HCT116 (cell line): ENCODE data around the gene ATP12A. TPM values are rescaled to one million over a fixed set of nuclear protein-coding genes. Genes with fewer than 3 reads are reported as not detected.

Experiments
- ATAC-seq: fragments of 200-7000 bp; cut with Tn5 transposase; 2 replicates; pipeline ENCODE4 v1.9.1; 2020; ENCODE audit warnings: mild to moderate bottlenecking, moderate library complexity
- BruUV-seq: library from RNA; stranded (reverse); fragments of 400-500 nt; replicated peaks from 2 replicates; lab custom pipeline; 2021; lab: Mats Ljungman, UMichigan
- CTCF ChIA-PET: fragments of 300-600 bp; sonication (Branson Sonifier 250); formaldehyde crosslinking; loops from one replicate; lab custom pipeline; 2021; ENCODE audit warnings: antibody characterized with exemption; lab: Charles Lee
- POLR2A ChIA-PET: fragments of 300-600, 350-600 bp; sonication (Branson Sonifier 250); formaldehyde crosslinking; loops from one replicate; lab custom pipeline; 2021; ENCODE audit warnings: antibody characterized with exemption; lab: Charles Lee
- RAD21 ChIA-PET, 2 experiments: fragments of 300-600 bp; sonication (Branson Sonifier 250); formaldehyde crosslinking; loops; one replicate each; lab custom pipeline; 2023; ENCODE audit warnings: low total read pairs in 2 of 2; ENCODE audit not compliant: uncharacterized antibody in 2 of 2, unreplicated experiment in 2 of 2, low non-redundant PET in 1 of 2; lab: Charles Lee
- DNase-seq: peaks from one replicate; pipeline ENCODE4 v3.0.0-alpha.2; 2010; ENCODE audit warnings: low read depth, low spot score
- H2AFZ ChIP-seq: fragments of 200-600 bp; shearing (Covaris generic), sonication (generic); 2 replicates; pipeline ENCODE4 v1.6.1; 2017; ENCODE audit warnings: low read depth, mixed run types, mixed read lengths, antibody characterized with exemption, low read length; ENCODE audit not compliant: poor library complexity, severe bottlenecking
- H3K27ac ChIP-seq: 2 replicates; pipeline ENCODE4 v1.5.1; 2012; ENCODE audit warnings: low read depth, low read length
- H3K27me3 ChIP-seq: fragments of 200-600 bp; sonication (generic); 2 replicates; pipeline ENCODE4 v1.6.1; 2016; ENCODE audit warnings: mixed run types, low read length, mixed read lengths; ENCODE audit not compliant: insufficient read depth
- H3K36me3 ChIP-seq, 2 experiments: fragments of 200-500 bp in 1 of 2; fragments of 200-600 bp in 1 of 2; sonication (Bioruptor generic) in 1 of 2; sonication (generic) in 1 of 2; 2 replicates each; pipeline versions ENCODE4 v1.5.1 to v1.6.1; 2014 to 2016; ENCODE audit warnings: low read length in 2 of 2, inconsistent platforms in 1 of 2, mixed read lengths in 1 of 2, mixed run types in 1 of 2; ENCODE audit not compliant: insufficient read depth in 2 of 2, control insufficient read depth in 1 of 2
- H3K4me1 ChIP-seq, 2 experiments: fragments of 200-600 bp in 1 of 2; sonication (generic) in 1 of 2; 2 replicates each; pipeline versions ENCODE4 v1.5.1 to v1.6.1; 2012 to 2017; ENCODE audit warnings: low read length in 2 of 2, inconsistent platforms in 1 of 2, mild to moderate bottlenecking in 1 of 2, mixed read lengths in 1 of 2, mixed run types in 1 of 2, moderate library complexity in 1 of 2; ENCODE audit not compliant: insufficient read depth in 2 of 2, control insufficient read depth in 1 of 2
- H3K4me2 ChIP-seq: fragments of 200-600 bp; sonication (generic); 2 replicates; pipeline ENCODE4 v1.6.1; 2017; ENCODE audit warnings: mixed run types, low read length, mixed read lengths
- H3K4me3 ChIP-seq, 2 experiments: fragments of 200-600 bp in 1 of 2; sonication (generic) in 1 of 2; replicated peaks in 1 of 2; 2 replicates each; pipeline ENCODE4 v1.5.1; 2011 to 2016; ENCODE audit warnings: low read length in 2 of 2, control low read depth in 1 of 2, low read depth in 1 of 2, mild to moderate bottlenecking in 1 of 2, mixed read lengths in 1 of 2, mixed run types in 1 of 2
- H3K79me2 ChIP-seq: fragments of 200-600 bp; sonication (generic); 2 replicates; pipeline ENCODE4 v1.6.1; 2017; ENCODE audit warnings: mild to moderate bottlenecking, mixed run types, low read length, moderate library complexity, mixed read lengths; ENCODE audit not compliant: insufficient read depth
- H3K9ac ChIP-seq: fragments of 200-600 bp; sonication (generic); 2 replicates; pipeline ENCODE4 v1.6.1; 2016; ENCODE audit warnings: low read length, mixed read lengths
- H3K9me2 ChIP-seq: fragments of 200-600 bp; sonication (generic), shearing (Covaris generic); 2 replicates; pipeline ENCODE4 v1.6.1; 2017; ENCODE audit warnings: mixed run types, mild to moderate bottlenecking, moderate library complexity; ENCODE audit not compliant: insufficient read depth
- H3K9me3 ChIP-seq, 2 experiments: fragments of 200-500 bp in 1 of 2; fragments of 200-600 bp in 1 of 2; sonication (Bioruptor generic) in 1 of 2; sonication (generic) in 1 of 2; 2 replicates each; pipeline ENCODE4 v1.6.1; 2014 to 2017; ENCODE audit warnings: low read length in 2 of 2, mixed read lengths in 2 of 2, inconsistent platforms in 1 of 2, low read depth in 1 of 2, mild to moderate bottlenecking in 1 of 2, mixed run types in 1 of 2, moderate library complexity in 1 of 2; ENCODE audit not compliant: control insufficient read depth in 1 of 2, insufficient read depth in 1 of 2
- H4K20me1 ChIP-seq: fragments of 200-600 bp; sonication (generic), shearing (Covaris generic); 2 replicates; pipeline ENCODE4 v1.6.1; 2017; ENCODE audit warnings: mixed run types, mild to moderate bottlenecking, moderate library complexity; ENCODE audit not compliant: insufficient read depth
- ATF3 ChIP-seq: IDR thresholded peaks from 2 replicates; pipeline ENCODE4 v1.6.1; 2012
- CEBPB ChIP-seq: IDR thresholded peaks from 2 replicates; pipeline ENCODE4 v1.6.1; 2012; ENCODE audit warnings: low read depth
- CTCF ChIP-seq, 3 experiments: fragments of 200-600 bp in 1 of 3; sonication (generic) in 1 of 3; IDR thresholded peaks in 2 of 3; conservative IDR thresholded peaks in 1 of 3; 2 replicates each; pipeline ENCODE4 v1.5.1; 2012 to 2017; ENCODE audit warnings: low read depth in 2 of 3, low read length in 2 of 3, antibody characterized with exemption in 1 of 3, borderline replicate concordance in 1 of 3, control low read depth in 1 of 3, mild to moderate bottlenecking in 1 of 3, mixed read lengths in 1 of 3, mixed run types in 1 of 3, moderate library complexity in 1 of 3; ENCODE audit not compliant: insufficient read depth in 1 of 3
- EGR1 ChIP-seq: IDR thresholded peaks from 2 replicates; pipeline ENCODE4 v1.6.1; 2012; ENCODE audit warnings: low read depth
- EZH2 ChIP-seq: fragments of 200-600 bp; sonication (generic); IDR thresholded peaks from 2 replicates; pipeline ENCODE4 v1.6.1; 2017; ENCODE audit warnings: antibody characterized with exemption, mixed run types
- EZH2phosphoT487 ChIP-seq: fragments of 200-600 bp; IDR thresholded peaks from 2 replicates; pipeline ENCODE4 v1.6.1; 2018; ENCODE audit warnings: antibody characterized with exemption, borderline replicate concordance
- FOSL1 ChIP-seq: IDR thresholded peaks from 2 replicates; pipeline ENCODE4 v1.6.1; 2012; ENCODE audit warnings: low read depth
- JUND ChIP-seq: IDR thresholded peaks from 2 replicates; pipeline ENCODE4 v1.6.1; 2012
- MAX ChIP-seq: IDR thresholded peaks from 2 replicates; pipeline ENCODE4 v1.6.1; 2012
- POLR2A ChIP-seq: IDR thresholded peaks from 2 replicates; pipeline ENCODE4 v1.7.0; 2011; ENCODE audit warnings: borderline replicate concordance; ENCODE audit not compliant: insufficient read depth, insufficient read length; ENCODE audit errors: extremely low read depth
- POLR2AphosphoS5 ChIP-seq: IDR thresholded peaks from 2 replicates; pipeline ENCODE4 v1.6.1; 2011; ENCODE audit warnings: mild to moderate bottlenecking, low read depth, low read length, moderate library complexity
- RAD21 ChIP-seq: IDR thresholded peaks from 2 replicates; pipeline ENCODE4 v1.6.1; 2012; ENCODE audit warnings: low read depth, mild to moderate bottlenecking
- REST ChIP-seq: IDR thresholded peaks from 2 replicates; pipeline ENCODE4 v1.6.1; 2012; ENCODE audit warnings: low read depth
- SIN3A ChIP-seq: IDR thresholded peaks from 2 replicates; pipeline ENCODE4 v1.6.1; 2012; ENCODE audit warnings: low read depth
- SP1 ChIP-seq: IDR thresholded peaks from 2 replicates; pipeline ENCODE4 v1.6.1; 2012; ENCODE audit warnings: low read depth
- SRF ChIP-seq: IDR thresholded peaks from 2 replicates; pipeline ENCODE4 v1.6.1; 2012; ENCODE audit warnings: low read depth
- TCF7L2 ChIP-seq: IDR thresholded peaks from 2 replicates; pipeline ENCODE4 v1.7.0; 2011; ENCODE audit warnings: borderline replicate concordance, inconsistent platforms; ENCODE audit not compliant: insufficient read depth, insufficient read length; ENCODE audit errors: extremely low read depth
- YY1 ChIP-seq: IDR thresholded peaks from 2 replicates; pipeline ENCODE4 v1.6.1; 2011; ENCODE audit warnings: low read length, low read depth, moderate library complexity, mild to moderate bottlenecking; ENCODE audit not compliant: insufficient replicate concordance; ENCODE audit errors: extremely low read depth
- ZFX ChIP-seq: fragments of 450-650 bp; IDR thresholded peaks from 2 replicates; pipeline ENCODE4 v1.6.1; 2017
- ZNF274 ChIP-seq: fragments of 200-500 bp; sonication (Bioruptor generic); IDR thresholded peaks from 2 replicates; pipeline ENCODE4 v1.6.1; 2014; ENCODE audit warnings: mild to moderate bottlenecking, low read depth, low read length, inconsistent platforms
- intact Hi-C: fragments of 100-400 bp; cut with micrococcal nuclease; formaldehyde crosslinking; loops from 2 replicates; pipeline ENCODE4 v1.10.0; 2022
- total RNA-seq: library from RNA; stranded (reverse); gene quantifications from one replicate; pipeline ENCODE4 v1.2.1, GENCODE V29; 2021; ENCODE audit not compliant: unreplicated experiment

The ATP12A gene
- total RNA-seq, 1 experiment from 2014 or later: 0.30 TPM

- no peaks in the 10 kb centered on the region for H3K36me3 ChIP-seq
- H3K9ac ChIP-seq: no peak overlapping the region
- POLR2A ChIA-PET: no interaction called here
- H3K4me2 ChIP-seq: no peak overlapping the region
- intact Hi-C loops: loop anchor here (1.0 to 5.0 kb wide), 2 partner anchors 32 to 302 kb away; no protein-coding TSS in a partner anchor
- RAD21 ChIA-PET: interaction anchor here in 1 of 2 experiments (1.0 kb wide), 1 partner anchor 273 kb away, joined by 3 read pairs; no protein-coding TSS in a partner anchor
- H3K9me3 ChIP-seq: no peaks in the 10 kb centered on the region
- no peak overlapping the region for H2AFZ ChIP-seq
- no peak overlapping the region for H3K27ac ChIP-seq
- no peak for DNase-seq
- no peaks in the 10 kb centered on the region for H3K79me2 ChIP-seq
- H3K4me3 ChIP-seq: no peak overlapping the region
- no peak for ATAC-seq
- CTCF ChIA-PET: interaction anchor here (1.0 to 2.8 kb wide), 9 partner anchors 9 to 301 kb away, joined by 3 to 28 read pairs (median 7); no protein-coding TSS in a partner anchor
- no TSS peak for BruUV-seq
- H3K27me3 ChIP-seq: peaks cover 10% of the 10 kb centered on the region; the same call in 1 of the 2 replicates
- no peaks in the 10 kb centered on the region for H4K20me1 ChIP-seq
- no peaks in the 10 kb centered on the region for H3K9me2 ChIP-seq
- TF ChIP-seq MAX (no peak), ZFX (no peak), CTCF (IDR thresholded peaks at IDR 0.05 in 2 of 3, conservative IDR thresholded peaks at IDR 0.05 in 1 of 3; ENCODE audit: borderline replicate concordance in 1 of 3, insufficient read depth in 1 of 3, low read depth in 2 of 3, low read length in 2 of 3) (no peak), CEBPB (no peak), SP1 (no peak), YY1 (no peak), SRF (no peak), TCF7L2 (no peak), POLR2A (no peak), RAD21 (no peak), POLR2AphosphoS5 (no peak), REST (no peak), EZH2 (no peak), JUND (no peak), EGR1 (no peak), FOSL1 (no peak), EZH2phosphoT487 (no peak), ZNF274 (no peak), SIN3A (no peak), ATF3 (no peak)
- peaks cover 0 to 4% of the 10 kb centered on the region in 2 experiments; a peak in 3 of 4 replicates for H3K4me1 ChIP-seq
Observed at GRCh38 chr13:24694907-24695306, 14.7 kb downstream of the ATP12A start.
